GM12801 (cell line): ENCODE measurements around the gene HOXC11.

Experiments used
- TF ChIP-seq, protein P1 (sequence below): IDR thresholded peaks from one replicate; pipeline ENCODE4 v1.5.1; 2011; ENCODE audit warnings: control low read depth; ENCODE audit not compliant: insufficient read length; ENCODE audit errors: extremely low read depth

The HOXC11 gene

DNA sequence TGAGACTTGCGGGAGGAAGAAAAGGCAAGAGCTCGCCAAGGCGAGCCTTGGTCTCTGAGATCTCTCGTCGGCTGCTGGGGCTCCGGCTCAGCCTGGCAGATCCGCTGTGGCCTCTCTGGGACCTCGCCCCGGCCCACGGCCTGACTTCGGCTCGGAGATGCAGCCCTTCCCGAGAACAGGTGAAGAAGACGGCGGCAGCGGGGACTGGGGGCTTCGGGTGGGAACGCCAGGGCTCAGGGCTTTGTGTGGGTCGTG, 21.0 kb downstream of the HOXC11 start:
- TF ChIP-seq, protein P1, sequence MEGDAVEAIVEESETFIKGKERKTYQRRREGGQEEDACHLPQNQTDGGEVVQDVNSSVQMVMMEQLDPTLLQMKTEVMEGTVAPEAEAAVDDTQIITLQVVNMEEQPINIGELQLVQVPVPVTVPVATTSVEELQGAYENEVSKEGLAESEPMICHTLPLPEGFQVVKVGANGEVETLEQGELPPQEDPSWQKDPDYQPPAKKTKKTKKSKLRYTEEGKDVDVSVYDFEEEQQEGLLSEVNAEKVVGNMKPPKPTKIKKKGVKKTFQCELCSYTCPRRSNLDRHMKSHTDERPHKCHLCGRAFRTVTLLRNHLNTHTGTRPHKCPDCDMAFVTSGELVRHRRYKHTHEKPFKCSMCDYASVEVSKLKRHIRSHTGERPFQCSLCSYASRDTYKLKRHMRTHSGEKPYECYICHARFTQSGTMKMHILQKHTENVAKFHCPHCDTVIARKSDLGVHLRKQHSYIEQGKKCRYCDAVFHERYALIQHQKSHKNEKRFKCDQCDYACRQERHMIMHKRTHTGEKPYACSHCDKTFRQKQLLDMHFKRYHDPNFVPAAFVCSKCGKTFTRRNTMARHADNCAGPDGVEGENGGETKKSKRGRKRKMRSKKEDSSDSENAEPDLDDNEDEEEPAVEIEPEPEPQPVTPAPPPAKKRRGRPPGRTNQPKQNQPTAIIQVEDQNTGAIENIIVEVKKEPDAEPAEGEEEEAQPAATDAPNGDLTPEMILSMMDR, result no peak

DNA sequence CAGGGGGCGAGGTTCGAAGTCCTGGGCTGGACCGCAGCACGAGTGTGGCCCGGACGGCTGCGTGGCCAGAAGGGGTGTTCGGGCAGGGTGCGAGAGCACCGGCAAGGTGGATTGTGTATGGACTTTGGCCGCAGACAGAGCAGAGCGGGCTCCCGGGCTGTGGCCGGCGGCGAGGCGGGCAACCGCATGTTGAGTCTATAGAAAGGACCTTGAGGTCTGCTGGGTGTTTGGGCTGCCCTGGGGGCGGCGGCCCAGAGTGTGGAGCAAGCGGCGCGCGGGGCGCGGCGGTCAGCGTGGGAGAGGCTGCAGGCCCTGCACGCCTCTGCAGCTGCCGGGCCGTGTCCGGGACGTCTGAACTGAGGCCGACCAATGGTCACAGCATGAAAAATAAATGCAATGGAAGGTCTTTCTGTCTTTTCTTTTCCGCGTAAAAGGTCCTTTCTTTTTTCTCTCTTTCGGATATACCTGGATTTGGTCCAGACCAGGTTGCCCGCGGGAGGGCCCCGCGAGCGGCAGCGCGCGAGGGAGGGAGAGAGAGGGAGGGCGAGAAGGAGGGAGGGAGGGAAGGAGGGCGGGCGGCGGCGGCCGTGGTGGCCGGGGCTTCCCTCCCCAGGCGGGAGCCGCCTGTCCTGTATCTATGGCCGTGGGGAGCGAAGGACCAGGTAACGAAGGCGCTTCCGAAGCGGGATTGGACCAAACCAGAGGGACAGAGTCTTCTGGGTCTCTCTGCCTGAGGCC, 21.5 kb downstream of the HOXC11 start:
- TF ChIP-seq, protein P1, result no peak

DNA sequence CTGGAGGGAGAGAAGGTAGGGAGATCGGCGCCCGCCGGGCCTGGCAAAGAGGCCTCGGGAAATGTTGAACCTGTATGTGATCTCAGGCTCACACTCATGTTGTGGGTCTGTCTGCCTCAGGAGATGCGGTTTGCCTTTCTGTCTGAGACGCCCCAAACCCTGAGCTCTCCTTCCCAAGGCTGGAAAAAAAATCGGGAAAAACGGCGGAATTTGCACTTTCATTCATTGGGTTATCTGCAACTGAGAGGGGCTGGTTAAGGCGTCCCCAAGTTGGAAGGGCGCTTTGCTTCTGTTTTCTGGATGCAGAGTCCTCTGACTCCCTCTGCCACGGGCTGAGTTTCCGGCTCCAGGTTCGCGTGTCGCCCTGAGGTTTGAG, 22.1 kb downstream of the HOXC11 start:
- TF ChIP-seq, protein P1, result no peak

DNA sequence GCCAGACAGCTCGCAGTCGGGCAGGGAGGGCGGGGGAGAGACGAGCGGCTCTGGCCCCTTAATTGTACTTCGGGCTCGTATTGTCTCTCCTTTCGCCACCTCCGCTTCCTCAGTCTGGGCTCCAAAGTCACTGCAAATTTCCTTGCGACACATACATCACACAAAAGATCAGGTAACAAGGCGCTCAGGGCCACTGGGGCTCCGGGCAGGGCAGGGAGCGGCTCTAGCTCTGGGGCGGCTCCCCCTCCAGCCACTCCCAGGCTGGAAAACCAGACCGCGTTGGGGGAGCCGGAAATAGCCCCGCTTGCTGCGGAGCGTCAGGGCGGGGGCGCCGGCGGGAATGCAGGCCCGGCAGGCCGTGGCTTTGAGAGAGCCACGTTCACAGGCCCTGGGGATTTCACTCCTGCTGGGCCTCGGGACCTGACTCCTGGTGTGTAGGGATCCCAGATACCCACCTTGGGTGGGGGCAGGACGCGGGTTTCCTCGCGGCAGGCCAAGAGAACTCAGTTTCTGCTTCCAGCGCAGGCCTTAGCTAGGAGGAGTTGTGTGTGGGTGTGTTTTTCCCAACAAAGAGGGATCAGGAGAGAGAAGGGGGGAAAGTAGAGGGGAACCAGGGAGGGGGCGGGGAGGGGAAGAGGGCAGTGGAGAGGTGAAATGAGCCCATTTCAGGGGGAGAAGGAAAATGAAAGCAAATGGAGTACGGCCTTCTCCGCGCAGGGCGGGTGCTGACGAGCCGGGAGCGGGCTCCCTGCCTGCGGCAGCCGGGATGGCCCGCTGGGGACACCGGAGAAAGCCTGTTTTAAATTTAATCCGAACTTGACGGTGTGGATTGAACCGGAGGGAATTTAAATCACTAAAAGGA, 22.7 kb downstream of the HOXC11 start:
- TF ChIP-seq, protein P1, result no peak

DNA sequence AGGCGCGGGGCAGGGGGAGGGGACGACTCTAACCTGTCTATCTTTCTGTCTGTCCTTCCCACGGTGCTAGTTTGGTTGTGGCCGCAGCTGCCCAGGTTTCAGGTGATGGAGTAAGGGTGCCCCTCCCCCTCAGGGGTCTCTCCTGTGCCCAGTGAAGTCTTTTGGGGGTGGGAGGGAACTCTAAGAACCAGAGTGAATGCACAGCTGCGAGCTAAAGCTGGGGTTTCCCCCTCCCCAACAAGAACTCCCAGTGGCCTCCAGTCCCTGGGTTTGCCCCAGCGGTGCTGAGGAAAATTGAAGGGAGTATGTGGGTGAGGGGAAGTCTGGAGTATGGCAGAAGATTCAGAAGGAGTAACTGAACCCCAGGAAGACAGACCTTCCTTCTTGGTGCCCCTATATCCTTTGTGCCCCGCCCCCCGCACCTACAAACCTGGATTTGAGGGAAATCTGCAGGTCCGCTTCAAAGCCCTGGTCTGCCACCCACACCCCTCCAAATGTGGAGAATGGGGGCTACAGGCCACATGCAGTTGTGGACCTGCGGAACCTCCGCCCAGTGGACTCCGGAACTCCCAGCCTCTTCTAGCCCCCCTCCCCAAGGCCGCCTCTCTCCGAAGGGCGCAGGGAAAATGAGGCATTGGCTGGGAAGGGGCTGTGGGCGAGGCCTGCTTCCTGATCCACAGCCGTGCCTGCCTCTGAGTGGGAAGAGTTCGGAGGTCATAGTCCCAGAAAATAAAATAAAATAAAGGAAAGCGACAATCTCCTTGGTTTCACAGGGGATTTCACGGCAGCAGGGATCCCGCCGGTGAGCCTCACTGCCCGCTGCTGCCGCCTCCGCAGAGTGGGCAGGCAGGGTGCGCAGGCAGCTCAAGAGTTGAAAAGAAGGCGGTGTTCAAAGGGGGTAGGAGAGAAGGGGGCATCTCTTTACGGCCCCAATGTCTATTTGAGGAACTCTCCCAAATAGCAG, 23.6 kb downstream of the HOXC11 start:
- TF ChIP-seq, protein P1, result no peak

DNA sequence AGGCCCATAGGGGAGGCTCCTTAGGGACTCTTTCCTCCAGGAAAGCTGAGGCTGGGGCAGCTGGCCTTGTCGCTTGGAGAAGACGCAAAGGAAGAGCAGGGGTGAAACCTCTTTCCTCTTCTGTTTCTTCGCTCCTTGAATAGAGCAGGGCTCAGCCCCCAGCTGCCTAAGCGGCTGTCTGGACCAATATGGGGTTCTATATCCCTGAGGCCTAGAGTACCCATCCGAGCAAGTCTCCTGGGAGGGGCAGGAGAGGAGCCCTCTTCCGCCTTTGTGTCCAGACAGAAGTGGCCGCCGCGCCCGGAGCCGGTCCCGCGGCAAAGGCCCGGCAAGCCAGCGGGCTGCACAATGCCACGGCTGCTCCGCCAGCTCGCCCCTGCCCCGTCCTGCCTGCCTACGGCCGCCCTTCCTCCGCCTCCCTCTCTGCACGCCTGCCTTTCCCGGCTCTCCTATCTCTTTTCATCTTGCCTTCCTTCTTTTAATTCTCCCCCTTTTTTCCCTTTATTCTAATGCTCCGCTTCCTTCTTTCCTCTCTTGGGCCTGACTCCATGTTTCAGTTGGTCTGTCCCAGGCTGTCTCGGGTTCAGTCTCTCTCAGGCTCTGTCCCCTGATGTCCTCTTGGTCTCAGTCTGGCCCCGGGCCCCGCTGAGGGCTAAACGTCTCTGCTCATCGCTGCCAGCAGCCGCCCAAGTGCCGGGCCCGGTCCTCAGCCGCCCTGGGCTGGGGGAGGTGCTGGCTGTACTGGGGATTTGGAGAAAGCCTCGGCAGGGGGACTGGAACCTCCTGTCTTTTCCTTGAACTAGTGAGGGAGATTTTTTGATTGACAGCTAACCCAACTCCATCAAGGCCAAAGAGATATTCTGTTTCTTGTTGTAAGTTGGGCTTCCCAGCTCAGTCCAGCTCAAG, 24.5 kb downstream of the HOXC11 start:
- TF ChIP-seq, protein P1, result no peak
